ENCODE data around the gene MYO1D.

- TF ChIP-seq CTCF (IDR thresholded peaks at IDR 0.05) (no peak), POLR2A (IDR thresholded peaks at IDR 0.05) (no peak)
Observed at GRCh38 chr17:32854832-32855389, 22.0 kb downstream of the MYO1D start.

All from adrenal gland (tissue), 5 donors.